Mesendoderm (in vitro differentiated cells): Measurements from ENCODE around the gene COX8C.

Experiments
- DNase-seq: peaks from one replicate; pipeline ENCODE4 v3.0.0; 2013
- H2AK5ac ChIP-seq: 2 replicates; pipeline ENCODE4 v1.6.1; 2013; ENCODE audit warnings: low read length, inconsistent platforms
- H2BK120ac ChIP-seq: 2 replicates; pipeline ENCODE4 v1.6.1; 2013; ENCODE audit warnings: low read depth, mild to moderate bottlenecking, low read length, moderate library complexity, mixed read lengths
- H2BK15ac ChIP-seq: replicated peaks from 2 replicates; pipeline ENCODE4 v1.6.1; 2013; ENCODE audit warnings: low read depth, mild to moderate bottlenecking, moderate library complexity
- H2BK5ac ChIP-seq: 2 replicates; pipeline ENCODE4 v1.6.1; 2013; ENCODE audit warnings: low read length, inconsistent platforms
- H3K18ac ChIP-seq: 2 replicates; pipeline ENCODE4 v1.6.1; 2013; ENCODE audit warnings: mild to moderate bottlenecking, low read length, mixed read lengths
- H3K23ac ChIP-seq: one replicate; pipeline ENCODE4 v1.6.1; 2013; ENCODE audit warnings: low read length
- H3K27ac ChIP-seq: 2 replicates; pipeline ENCODE4 v1.5.1; 2013; ENCODE audit warnings: low read depth, mild to moderate bottlenecking, inconsistent platforms, low read length, moderate library complexity
- H3K27me3 ChIP-seq: 2 replicates; pipeline ENCODE4 v1.6.1; 2013; ENCODE audit warnings: low read length, control low read depth, mild to moderate bottlenecking, inconsistent platforms; ENCODE audit not compliant: insufficient read depth, poor library complexity
- H3K36me3 ChIP-seq: 2 replicates; pipeline ENCODE4 v1.6.1; 2013; ENCODE audit warnings: low read length, inconsistent platforms; ENCODE audit not compliant: control insufficient read depth, insufficient read depth
- H3K4ac ChIP-seq: one replicate; pipeline ENCODE4 v1.6.1; 2013; ENCODE audit warnings: low read depth, mild to moderate bottlenecking, low read length, moderate library complexity
- H3K4me1 ChIP-seq: 2 replicates; pipeline ENCODE4 v1.6.1; 2013; ENCODE audit warnings: low read depth, low read length, inconsistent platforms; ENCODE audit not compliant: control insufficient read depth
- H3K4me2 ChIP-seq: 2 replicates; pipeline ENCODE4 v1.6.1; 2013; ENCODE audit warnings: low read length
- H3K4me3 ChIP-seq: 2 replicates; pipeline ENCODE4 v1.5.1; 2013; ENCODE audit warnings: mild to moderate bottlenecking, low read length
- H3K56ac ChIP-seq: one replicate; pipeline ENCODE4 v1.6.1; 2013; ENCODE audit warnings: low read length
- H3K79me1 ChIP-seq: 2 replicates; pipeline ENCODE4 v1.6.1; 2013; ENCODE audit warnings: low read length, inconsistent platforms
- H3K79me2 ChIP-seq: 2 replicates; pipeline ENCODE4 v1.6.1; 2013; ENCODE audit warnings: mild to moderate bottlenecking, low read length; ENCODE audit not compliant: control insufficient read depth, insufficient read depth
- H3K9ac ChIP-seq: 2 replicates; pipeline ENCODE4 v1.6.1; 2013; ENCODE audit warnings: low read length, inconsistent platforms
- H4K5ac ChIP-seq: one replicate; pipeline ENCODE4 v1.6.1; 2013; ENCODE audit warnings: low read length
- H4K8ac ChIP-seq: one replicate; pipeline ENCODE4 v1.6.1; 2013; ENCODE audit warnings: low read depth, mild to moderate bottlenecking, control low read depth, low read length, moderate library complexity
- WGBS: extraction: QIAGEN DNeasy Blood & Tissue Kit; methylation state at CpG from one replicate; pipeline ENCODE4 v1.1.7; 2013; ENCODE audit warnings: low lambda C conversion rate, missing lambda C conversion rate; ENCODE audit not compliant: insufficient coverage; ENCODE audit errors: extremely low coverage; 5-methylcytosine and 5-hydroxymethylcytosine counted together

The COX8C gene

GRCh38 chr14:93303659-93304058, 43.3 kb upstream of the COX8C start:
- Histone ChIP-seq H3K4me3 (no peak overlapping the region), H3K4ac (peak overlapping the region; percentile 68), H3K36me3 (no peaks in the 10 kb centered on the region), H3K4me1 (peaks cover 15% of the 10 kb centered on the region), H3K79me2 (peaks cover 40% of the 10 kb centered on the region), H2AK5ac (no peak overlapping the region), H3K27ac (no peak overlapping the region), H2BK120ac (no peak overlapping the region), H3K79me1 (peaks cover 16% of the 10 kb centered on the region), H3K56ac (no peak overlapping the region), H3K27me3 (no peaks in the 10 kb centered on the region), H4K5ac (no peak overlapping the region), H3K4me2 (no peak overlapping the region), H3K9ac (no peak overlapping the region), H3K18ac (peak overlapping the region; percentile 13), H2BK15ac (no peak overlapping the region), H4K8ac (no peak overlapping the region), H2BK5ac (no peak overlapping the region), H3K23ac (no peak overlapping the region)
- no CpG with 5 or more reads among the region's 3 CpGs for WGBS
- peak; percentile 43 for DNase-seq

DNA sequence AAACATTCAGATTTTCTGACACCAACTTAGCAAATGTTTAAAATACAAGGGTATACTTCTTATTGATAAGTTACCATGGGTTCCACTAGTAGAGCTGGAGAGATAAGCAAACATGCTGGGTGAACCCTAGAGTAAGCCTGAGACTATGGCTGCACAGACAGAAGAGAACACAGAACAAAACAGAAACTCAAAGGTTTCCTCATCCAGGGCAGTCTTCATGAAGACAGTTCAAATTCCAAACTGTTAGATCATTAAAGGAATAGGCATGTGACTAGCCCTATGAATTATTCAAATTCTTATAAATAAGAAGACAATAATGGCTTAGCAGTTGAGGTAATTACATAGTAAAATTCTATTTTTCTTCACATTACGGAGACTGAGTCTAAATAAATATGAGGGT, 42.2 kb upstream of the COX8C start:
- Histone ChIP-seq H3K56ac (no peak overlapping the region), H2AK5ac (no peak overlapping the region), H3K4me3 (no peak overlapping the region), H3K4ac (no peak overlapping the region), H3K4me1 (peaks cover 11% of the 10 kb centered on the region), H3K27me3 (no peaks in the 10 kb centered on the region), H3K27ac (no peak overlapping the region), H3K4me2 (no peak overlapping the region), H3K18ac (no peak overlapping the region), H4K5ac (no peak overlapping the region), H3K23ac (no peak overlapping the region), H2BK15ac (no peak overlapping the region), H3K79me2 (peaks cover 32% of the 10 kb centered on the region), H3K36me3 (no peaks in the 10 kb centered on the region), H3K9ac (no peak overlapping the region), H2BK5ac (no peak overlapping the region), H4K8ac (no peak overlapping the region), H3K79me1 (peaks cover 15% of the 10 kb centered on the region), H2BK120ac (no peak overlapping the region)
- WGBS, result no CpG with 5 or more reads among the region's 1 CpG
- no peak for DNase-seq

GRCh38 chr14:93305725-93306418, 41.1 kb upstream of the COX8C start:
- Histone ChIP-seq H2BK15ac (no peak overlapping the region), H3K27ac (no peak overlapping the region), H3K4ac (no peak overlapping the region), H3K56ac (no peak overlapping the region), H4K5ac (no peak overlapping the region), H3K9ac (no peak overlapping the region), H3K27me3 (no peaks in the 10 kb centered on the region), H2BK5ac (no peak overlapping the region), H3K23ac (no peak overlapping the region), H2BK120ac (no peak overlapping the region), H3K4me2 (no peak overlapping the region), H3K79me1 (peaks cover 14% of the 10 kb centered on the region), H4K8ac (no peak overlapping the region), H3K4me1 (peaks cover 10% of the 10 kb centered on the region), H3K18ac (no peak overlapping the region), H2AK5ac (no peak overlapping the region), H3K36me3 (no peaks in the 10 kb centered on the region), H3K79me2 (peaks cover 33% of the 10 kb centered on the region), H3K4me3 (no peak overlapping the region)
- no CpG with 5 or more reads among the region's 6 CpGs for WGBS
- DNase-seq, result no peak

DNA sequence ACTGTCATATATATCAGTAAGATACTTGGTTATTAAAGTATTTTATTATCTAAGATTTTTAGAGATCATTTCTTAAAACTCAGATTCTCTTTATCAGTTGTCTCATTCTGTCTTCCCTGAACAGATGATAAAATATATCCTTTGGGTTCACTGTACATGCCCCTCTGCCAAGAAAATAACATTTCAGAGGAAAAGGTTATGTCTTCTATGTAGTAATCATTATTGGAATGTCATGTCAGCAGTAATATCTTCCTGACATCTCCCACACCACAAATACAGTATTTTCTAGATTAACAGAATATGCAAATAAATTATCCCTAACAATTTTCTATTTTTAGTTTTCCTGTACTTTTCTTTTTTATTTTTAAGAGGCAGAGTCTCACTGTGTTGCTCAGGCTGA, 40.2 kb upstream of the COX8C start:
- Histone ChIP-seq H3K27me3 (no peaks in the 10 kb centered on the region), H3K56ac (no peak overlapping the region), H2AK5ac (no peak overlapping the region), H3K36me3 (no peaks in the 10 kb centered on the region), H2BK120ac (no peak overlapping the region), H2BK15ac (no peak overlapping the region), H3K79me2 (peaks cover 31% of the 10 kb centered on the region), H3K4me1 (peaks cover 9% of the 10 kb centered on the region), H4K8ac (no peak overlapping the region), H3K23ac (no peak overlapping the region), H2BK5ac (no peak overlapping the region), H3K18ac (no peak overlapping the region), H3K4me2 (no peak overlapping the region), H3K4me3 (no peak overlapping the region), H3K79me1 (peaks cover 16% of the 10 kb centered on the region), H3K4ac (no peak overlapping the region), H3K27ac (no peak overlapping the region), H4K5ac (no peak overlapping the region), H3K9ac (no peak overlapping the region)
- no peak for DNase-seq

- peaks cover 26% of the 10 kb centered on the region for H3K79me2 ChIP-seq
- H2BK120ac ChIP-seq, result no peak overlapping the region
- DNase-seq, result no peak
- no peaks in the 10 kb centered on the region for H3K36me3 ChIP-seq
- H4K8ac ChIP-seq, result no peak overlapping the region
- no peak overlapping the region for H3K4me2 ChIP-seq
- no peak overlapping the region for H3K4ac ChIP-seq
- no peak overlapping the region for H3K4me3 ChIP-seq
- no peak overlapping the region for H3K18ac ChIP-seq
- no CpG with 5 or more reads among the region's 2 CpGs for WGBS
- no peak overlapping the region for H2BK5ac ChIP-seq
- no peak overlapping the region for H3K56ac ChIP-seq
- H3K79me1 ChIP-seq, result peaks cover 11% of the 10 kb centered on the region
- no peak overlapping the region for H3K9ac ChIP-seq
- H3K4me1 ChIP-seq, result peaks cover 2% of the 10 kb centered on the region
- H3K27me3 ChIP-seq, result no peaks in the 10 kb centered on the region
- no peak overlapping the region for H2AK5ac ChIP-seq
- no peak overlapping the region for H3K27ac ChIP-seq
- no peak overlapping the region for H2BK15ac ChIP-seq
- H3K23ac ChIP-seq, result no peak overlapping the region
- H4K5ac ChIP-seq, result no peak overlapping the region
Measured at GRCh38 chr14:93308686-93309345, 38.2 kb upstream of the COX8C start.
